HL-60 (cell line): Measurements from ENCODE around the gene REXO5.

Experiments
- DNase-seq, 2 experiments: peaks; one replicate each; pipeline ENCODE4 v3.0.0-alpha.2; 2010 to 2020; ENCODE audit warnings: low read depth in 1 of 2, low spot score in 1 of 2
- H3K27ac ChIP-seq: fragments of 250-450 bp; sonication (Bioruptor Pico); replicated peaks from 2 replicates; pipeline ENCODE4 v1.5.1; 2020; ENCODE audit warnings: mild to moderate bottlenecking, moderate library complexity
- H3K27me3 ChIP-seq: fragments of 250-450 bp; sonication (Bioruptor Pico); 2 replicates; pipeline ENCODE4 v1.5.1; 2021; ENCODE audit warnings: mild to moderate bottlenecking, moderate library complexity; ENCODE audit not compliant: insufficient read depth, poor library complexity, severe bottlenecking
- H3K4me3 ChIP-seq: replicated peaks from 2 replicates; pipeline ENCODE4 v1.5.1; 2011; ENCODE audit warnings: mild to moderate bottlenecking, control low read depth, low read length; ENCODE audit not compliant: insufficient read depth
- CTCF ChIP-seq: IDR thresholded peaks from one replicate; pipeline ENCODE4 v1.5.1; 2011; ENCODE audit warnings: low read length, control low read depth, inconsistent platforms; ENCODE audit not compliant: insufficient read depth
- GABPA ChIP-seq: IDR thresholded peaks from 2 replicates; pipeline ENCODE4 v1.6.1; 2012; ENCODE audit warnings: low read depth
- POLR2AphosphoS5 ChIP-seq: IDR thresholded peaks from 2 replicates; pipeline ENCODE4 v1.6.1; 2012; ENCODE audit warnings: low read depth
- REST ChIP-seq: IDR thresholded peaks from 2 replicates; pipeline ENCODE4 v1.6.1; 2012; ENCODE audit warnings: low read depth; ENCODE audit not compliant: insufficient replicate concordance
- SPI1 ChIP-seq: IDR thresholded peaks from 2 replicates; pipeline ENCODE4 v1.6.1; 2012; ENCODE audit warnings: low read depth, mild to moderate bottlenecking, borderline replicate concordance

Gene REXO5

GRCh38 chr16:20830372-20830771, 24.0 kb downstream of the REXO5 start:
- H3K4me3 ChIP-seq, result no peak overlapping the region
- no peak overlapping the region for H3K27ac ChIP-seq
- DNase-seq, result no peak
- no peaks in the 10 kb centered on the region for H3K27me3 ChIP-seq
- TF ChIP-seq GABPA (no peak), SPI1 (no peak), REST (no peak), CTCF (no peak), POLR2AphosphoS5 (no peak)

GRCh38 chr16:20833086-20833485, 26.8 kb downstream of the REXO5 start:
- Histone ChIP-seq H3K27ac (no peak overlapping the region), H3K4me3 (no peak overlapping the region), H3K27me3 (no peaks in the 10 kb centered on the region)
- TF ChIP-seq GABPA, result no peak
- TF ChIP-seq SPI1, result no peak
- no peak for TF ChIP-seq CTCF
- no peak for TF ChIP-seq REST
- no peak for TF ChIP-seq POLR2AphosphoS5
- no peak for DNase-seq

GRCh38 chr16:20838240-20838639, 31.9 kb downstream of the REXO5 start:
- DNase-seq, result no peak
- Histone ChIP-seq H3K27ac (no peak overlapping the region), H3K4me3 (no peak overlapping the region), H3K27me3 (no peaks in the 10 kb centered on the region)
- TF ChIP-seq POLR2AphosphoS5 (no peak), SPI1 (no peak), REST (no peak), GABPA (no peak), CTCF (no peak)
